Myocyte (in vitro differentiated cells): Measurements from ENCODE around the gene ARMC9. TPM values are rescaled to one million over a fixed set of nuclear protein-coding genes. Genes with fewer than 3 reads are reported as not detected.
"Not testable (repeated sequence)": the region's sequence is repeated elsewhere in the genome, so short reads cannot be mapped to it uniquely, and the experiment has no call there.

Experiments used
- DNase-seq: peaks from one replicate; pipeline ENCODE4 v3.0.0-alpha.2; 2012; ENCODE audit warnings: low read depth
- total RNA-seq: library from RNA; depleted of rRNA; stranded (reverse); fragments of >200 nt; gene quantifications from 2 replicates; pipeline ENCODE4 v1.2.3, GENCODE V29; 2014

The ARMC9 gene
- total RNA-seq, 1 donor from 2014 or later = 55.7 TPM

- no peak for DNase-seq
Measured at GRCh38 chr2:231337807-231338759, 139.7 kb downstream of the ARMC9 start.

- no peak for DNase-seq
Measured at GRCh38 chr2:231339316-231339715, 140.9 kb downstream of the ARMC9 start.

- no peak for DNase-seq
Measured at GRCh38 chr2:231341100-231341499, 142.7 kb downstream of the ARMC9 start.

GRCh38 chr2:231342061-231342711 is 143.8 kb downstream of the ARMC9 start:
- no peak for DNase-seq

GRCh38 chr2:231343006-231343710 is 144.7 kb downstream of the ARMC9 start:
- no peak for DNase-seq

GRCh38 chr2:231343988-231344387 is 145.6 kb downstream of the ARMC9 start:
- no peak for DNase-seq

DNA sequence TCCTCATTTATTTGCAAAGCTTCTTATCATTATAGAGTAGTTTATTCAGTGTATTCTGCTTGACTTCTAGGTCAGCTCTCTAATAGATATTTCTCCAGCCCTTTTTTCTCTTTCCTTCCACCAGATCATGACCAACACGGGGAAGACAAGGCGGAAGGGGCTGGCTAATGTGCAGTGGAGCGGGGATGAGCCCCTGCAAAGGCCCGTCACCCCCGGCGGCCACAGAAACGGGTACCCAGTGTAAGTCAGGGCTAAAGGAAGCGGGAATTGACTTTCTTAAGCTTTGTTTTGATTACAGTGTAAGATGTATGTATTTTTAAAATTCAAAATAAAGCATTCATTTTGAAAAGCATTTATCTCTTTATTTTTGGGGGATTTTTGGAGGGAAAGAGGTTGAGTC is 146.4 kb downstream of the ARMC9 start:
- no peak for DNase-seq

DNA sequence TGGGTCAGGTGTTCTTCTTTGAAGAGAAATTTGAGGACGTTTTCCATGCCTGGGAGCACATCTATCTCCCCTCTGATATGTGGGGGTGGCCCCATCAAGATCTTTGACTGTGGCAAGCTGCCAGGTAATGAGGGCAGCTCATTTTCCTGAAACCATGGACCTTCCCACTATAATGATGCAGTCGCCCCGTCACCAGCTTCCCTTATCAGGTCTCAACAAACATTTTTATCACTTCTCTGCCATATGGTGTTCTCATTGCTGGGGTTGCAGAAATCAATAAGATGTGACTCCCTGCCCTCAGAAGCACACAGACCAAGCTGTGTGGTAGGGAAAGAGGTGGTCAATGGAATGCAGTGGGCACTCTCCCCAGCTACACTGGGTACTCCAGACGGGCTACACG is 148.7 kb downstream of the ARMC9 start:
- DNase-seq = no peak

- no peak for DNase-seq
Measured at GRCh38 chr2:231347638-231348037, 149.2 kb downstream of the ARMC9 start.

DNA sequence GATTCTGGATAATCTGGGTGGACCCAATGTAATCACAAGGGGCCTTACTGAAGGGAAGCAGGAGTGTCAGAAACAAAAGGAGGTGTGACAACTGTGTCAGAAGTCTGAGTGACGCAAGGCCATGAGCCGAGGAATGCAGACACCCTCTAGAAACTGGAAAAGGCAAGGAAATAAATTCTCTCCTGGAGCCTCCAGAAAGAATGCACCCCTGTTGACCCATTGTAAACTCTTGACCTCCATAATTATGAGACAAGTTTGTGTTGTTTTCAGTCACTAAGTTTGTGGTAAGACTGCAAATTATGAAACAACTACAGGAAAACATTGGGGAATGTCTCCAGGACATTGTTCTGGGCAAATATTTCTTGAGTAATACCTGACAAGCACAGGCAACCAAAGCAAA is 149.7 kb downstream of the ARMC9 start:
- no peak for DNase-seq

- DNase-seq = no peak
Measured at GRCh38 chr2:231348704-231349373, 150.4 kb downstream of the ARMC9 start.

DNA sequence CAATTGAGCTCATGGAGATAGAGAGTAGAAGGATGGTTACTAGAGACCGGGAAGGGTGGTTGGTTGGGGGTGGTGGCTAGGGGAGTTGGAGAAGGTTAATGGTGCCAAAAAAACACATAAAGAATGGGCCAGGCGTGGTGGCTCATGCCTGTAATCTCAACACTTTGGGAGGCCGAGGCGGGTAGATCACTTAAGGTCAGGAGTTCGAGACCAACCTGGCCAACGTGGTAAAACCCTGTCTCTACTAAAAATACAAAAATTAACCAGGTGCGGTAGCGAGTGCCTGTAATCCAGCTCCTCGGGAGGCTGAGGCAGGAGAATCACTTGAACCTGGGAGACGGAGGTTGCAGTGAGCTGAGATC is 150.9 kb downstream of the ARMC9 start:
- DNase-seq = not testable (repeated sequence)

DNA sequence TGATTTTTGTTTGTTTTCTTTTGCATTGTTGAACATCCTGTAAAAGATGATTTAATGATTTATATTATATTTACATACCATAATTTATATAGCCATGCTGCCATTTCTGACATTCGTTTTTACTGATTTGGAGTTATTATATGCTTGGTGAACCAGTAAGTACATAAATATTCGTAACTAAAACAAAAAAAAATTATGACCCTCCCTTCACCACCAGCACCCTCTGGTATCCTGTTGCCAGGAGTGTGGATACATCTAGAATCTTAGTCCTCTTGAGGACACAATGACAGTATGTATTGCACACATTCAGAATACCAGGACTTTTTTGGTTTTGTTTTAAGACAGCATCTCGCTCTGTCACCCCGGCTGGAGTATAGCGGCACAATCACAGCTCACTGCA is 153.2 kb downstream of the ARMC9 start:
- no peak for DNase-seq

DNA sequence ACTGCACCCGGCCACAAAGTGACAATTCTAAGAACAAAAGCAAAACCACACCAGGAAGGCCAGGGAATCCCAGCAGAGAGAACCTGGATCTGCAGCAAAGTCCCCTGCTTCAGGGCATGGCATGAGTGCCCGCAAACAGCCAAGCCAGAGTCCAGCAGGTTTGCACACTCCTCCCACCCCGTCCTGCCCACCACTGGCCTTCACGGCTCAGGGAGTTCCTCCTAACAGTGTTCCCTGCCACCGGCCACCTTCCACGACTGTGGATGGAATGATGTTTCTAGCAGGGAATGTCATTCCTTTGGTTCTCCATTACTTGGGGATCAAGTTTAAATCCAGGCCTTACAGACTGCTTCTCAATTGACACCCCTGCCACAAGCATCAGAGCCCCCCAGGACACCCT is 155.0 kb downstream of the ARMC9 start:
- no peak for DNase-seq

GRCh38 chr2:231355508-231356465 is 157.4 kb downstream of the ARMC9 start:
- no peak for DNase-seq

- no peak for DNase-seq
Measured at GRCh38 chr2:231356466-231356844, 158.0 kb downstream of the ARMC9 start.

GRCh38 chr2:231357048-231357447 is 158.6 kb downstream of the ARMC9 start:
- DNase-seq = no peak

DNA sequence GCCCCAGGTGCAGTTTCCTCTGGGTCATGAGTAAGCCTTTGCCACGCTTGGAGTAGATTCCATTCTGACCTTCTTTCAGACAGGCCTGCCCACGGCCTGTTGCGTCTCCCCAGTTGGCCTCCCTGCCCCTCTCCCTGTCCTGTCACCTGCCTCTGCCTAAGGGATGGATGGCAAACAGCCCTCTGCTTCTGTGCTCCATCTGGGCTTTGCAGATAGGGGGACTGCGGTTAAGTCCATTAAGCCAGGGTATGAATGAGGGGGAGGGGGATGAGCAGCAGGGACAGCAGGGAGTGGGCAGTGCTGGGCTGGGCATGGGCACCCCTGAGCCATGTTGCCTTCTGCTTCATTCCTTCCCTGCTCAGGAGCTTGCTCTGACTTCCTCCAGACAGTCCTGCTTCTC is 159.5 kb downstream of the ARMC9 start:
- no peak for DNase-seq

- DNase-seq = no peak
Measured at GRCh38 chr2:231359441-231359840, 161.0 kb downstream of the ARMC9 start.

- no peak for DNase-seq
Measured at GRCh38 chr2:231359948-231360347, 161.5 kb downstream of the ARMC9 start.
